SK-N-SH (cell line): ENCODE measurements around the gene TPO.

Experiments used
- CTCF ChIP-seq: fragments of 200-600 bp; sonication (generic); IDR thresholded peaks from 2 replicates; pipeline ENCODE4 v1.6.1; 2017; ENCODE audit warnings: antibody characterized with exemption, mild to moderate bottlenecking, moderate library complexity
- EZH2phosphoT487 ChIP-seq: fragments of 200-600 bp; sonication (generic); IDR thresholded peaks from 2 replicates; pipeline ENCODE4 v1.6.1; 2017; ENCODE audit warnings: low read depth, mixed run types, mild to moderate bottlenecking, antibody characterized with exemption, moderate library complexity, borderline replicate concordance
- JUND ChIP-seq: IDR thresholded peaks from 2 replicates; pipeline ENCODE4 v1.4.0; 2012
- POLR2AphosphoS5 ChIP-seq: IDR thresholded peaks from 2 replicates; pipeline ENCODE4 v1.6.1; 2012; ENCODE audit warnings: low read depth, low read length
- TF ChIP-seq, protein P1 (sequence below): IDR thresholded peaks from 2 replicates; pipeline ENCODE4 v1.4.0; 2012; ENCODE audit warnings: low read depth, borderline replicate concordance

DNA sequence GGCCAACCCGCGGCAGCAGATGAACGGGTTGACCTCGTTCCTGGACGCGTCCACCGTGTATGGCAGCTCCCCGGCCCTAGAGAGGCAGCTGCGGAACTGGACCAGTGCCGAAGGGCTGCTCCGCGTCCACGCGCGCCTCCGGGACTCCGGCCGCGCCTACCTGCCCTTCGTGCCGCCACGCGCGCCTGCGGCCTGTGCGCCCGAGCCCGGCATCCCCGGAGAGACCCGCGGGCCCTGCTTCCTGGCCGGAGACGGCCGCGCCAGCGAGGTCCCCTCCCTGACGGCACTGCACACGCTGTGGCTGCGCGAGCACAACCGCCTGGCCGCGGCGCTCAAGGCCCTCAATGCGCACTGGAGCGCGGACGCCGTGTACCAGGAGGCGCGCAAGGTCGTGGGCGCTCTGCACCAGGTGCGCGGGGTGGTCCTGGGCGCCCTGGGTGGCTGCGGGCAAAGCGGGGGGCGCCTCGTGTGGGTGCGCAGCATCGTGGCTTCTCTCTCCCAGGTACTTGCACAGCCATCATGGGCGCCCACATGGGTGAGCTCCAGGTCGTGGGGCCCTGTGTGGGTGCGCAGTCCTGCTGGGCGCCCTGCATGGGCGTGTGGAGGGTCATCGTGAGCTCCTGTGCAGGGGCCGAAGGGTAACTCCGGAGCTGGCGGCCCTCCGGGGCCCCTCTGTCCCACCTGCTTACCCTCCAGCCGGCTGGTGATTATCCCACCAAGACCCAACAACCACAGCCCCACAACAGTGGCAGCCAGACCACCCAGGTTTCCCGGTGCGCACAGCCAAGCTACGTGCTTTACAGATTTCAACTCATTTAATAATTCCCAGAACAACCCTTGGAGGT is 64.2 kb downstream of the TPO start:
- TF ChIP-seq CTCF (no peak), EZH2phosphoT487 (no peak), POLR2AphosphoS5 (no peak), JUND (no peak)
- TF ChIP-seq, protein P1, sequence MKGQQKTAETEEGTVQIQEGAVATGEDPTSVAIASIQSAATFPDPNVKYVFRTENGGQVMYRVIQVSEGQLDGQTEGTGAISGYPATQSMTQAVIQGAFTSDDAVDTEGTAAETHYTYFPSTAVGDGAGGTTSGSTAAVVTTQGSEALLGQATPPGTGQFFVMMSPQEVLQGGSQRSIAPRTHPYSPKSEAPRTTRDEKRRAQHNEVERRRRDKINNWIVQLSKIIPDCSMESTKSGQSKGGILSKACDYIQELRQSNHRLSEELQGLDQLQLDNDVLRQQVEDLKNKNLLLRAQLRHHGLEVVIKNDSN, result no peak
